Stimulated activated CD4-positive, alpha-beta T cell treated with anti-CD3 and anti-CD28 coated beads, Interleukin-12 subunit alpha, Interleukin-12 subunit beta, amount 100 ng/mL, for 48 hours (primary cell): ENCODE measurements around the gene CC2D1B.

ENCODE experiments used
- DNase-seq, 3 donors: peaks; one replicate each; pipeline ENCODE4 v3.0.0-alpha.2; 2020; ENCODE audit warnings: low read depth in 2 of 3, low spot score in 1 of 3

Gene CC2D1B

DNA sequence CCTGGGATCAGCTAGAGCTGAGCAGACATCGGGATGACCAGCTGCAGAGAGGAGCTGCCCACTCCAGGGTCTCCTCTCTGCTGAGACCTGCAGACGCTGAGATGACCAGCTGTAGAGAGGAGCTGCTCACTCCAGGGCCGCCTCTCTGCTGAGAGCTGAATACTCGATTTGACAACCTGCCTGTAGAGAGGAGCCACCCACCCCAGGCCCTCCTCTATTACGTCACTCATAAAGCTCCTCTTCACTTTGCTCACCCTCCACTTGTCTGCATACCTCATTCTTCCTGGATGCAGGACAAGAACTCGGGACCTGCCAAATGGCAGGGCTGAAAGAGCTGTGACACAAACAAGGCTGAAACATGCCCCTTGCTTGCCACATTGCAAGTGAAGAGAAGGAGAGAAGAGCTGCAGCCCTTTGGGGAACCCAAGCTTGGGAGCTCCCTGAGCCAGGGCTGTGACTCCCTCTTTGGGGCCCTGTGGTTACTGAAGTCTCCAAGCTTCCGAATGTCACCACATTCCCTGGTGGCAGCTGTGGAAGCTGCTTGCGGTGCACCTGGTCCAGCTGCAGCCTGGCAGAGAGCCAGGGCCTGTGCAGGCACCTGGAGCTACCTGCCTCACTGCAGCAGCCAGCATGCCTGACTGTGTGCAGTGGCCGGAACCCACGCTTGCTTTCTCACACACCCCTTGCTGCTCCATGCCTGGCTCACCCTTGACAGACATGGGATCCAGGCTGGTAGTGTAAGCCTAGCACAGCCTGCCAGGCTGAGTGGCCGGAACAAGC lies 59.6 kb downstream of the CC2D1B start:
- DNase-seq = no peak

DNA sequence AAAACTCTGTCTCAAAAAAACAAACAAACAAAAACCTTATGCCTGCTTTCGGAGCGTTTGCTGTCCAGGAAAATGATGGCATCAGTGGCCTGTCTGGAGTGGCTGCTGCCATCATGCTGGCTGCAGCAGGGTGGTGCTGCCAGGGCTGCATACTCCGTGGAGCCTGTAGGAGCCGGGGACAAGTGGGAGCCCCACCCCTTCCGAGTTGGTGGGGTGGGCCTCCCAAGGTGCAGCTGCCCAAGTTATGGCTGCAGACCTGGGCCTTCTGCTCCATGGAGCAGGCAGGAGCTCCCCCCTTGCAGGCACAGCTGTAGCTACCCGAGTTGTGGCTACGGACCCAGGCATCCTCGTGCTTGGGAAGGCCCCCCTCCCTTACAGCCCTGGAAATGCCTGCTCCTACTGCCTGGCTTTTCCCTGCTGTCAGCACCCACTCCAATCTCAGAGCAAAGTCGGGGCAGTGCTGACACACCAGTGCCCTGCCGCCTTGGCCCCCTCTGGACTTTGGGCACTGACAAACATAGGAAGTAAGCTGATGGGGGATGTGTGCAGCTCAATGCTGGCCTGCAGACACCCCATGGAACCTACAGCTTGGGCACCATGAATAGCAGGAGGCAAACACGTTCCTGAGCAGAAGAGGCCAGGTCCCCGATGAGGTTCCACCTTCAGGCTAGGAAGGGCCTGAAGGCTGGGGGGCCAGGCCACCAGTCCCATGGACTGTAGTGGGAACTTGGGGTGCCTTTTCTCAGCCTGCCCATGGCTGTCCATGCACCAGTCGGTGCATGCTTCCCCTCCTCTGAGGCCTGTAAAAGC lies 60.4 kb downstream of the CC2D1B start:
- no peak for DNase-seq
